NCI-H1105 (cell line): ENCODE measurements around the gene ZKSCAN5.
"Not testable (repeated sequence)": the region's sequence is repeated elsewhere in the genome, so short reads cannot be mapped to it uniquely, and the experiment has no call there.

ENCODE experiments used
- DNase-seq: peaks from one replicate; lab custom pipeline; 2025; lab: John Stamatoyannopoulos, UW

ZKSCAN5 gene

DNA sequence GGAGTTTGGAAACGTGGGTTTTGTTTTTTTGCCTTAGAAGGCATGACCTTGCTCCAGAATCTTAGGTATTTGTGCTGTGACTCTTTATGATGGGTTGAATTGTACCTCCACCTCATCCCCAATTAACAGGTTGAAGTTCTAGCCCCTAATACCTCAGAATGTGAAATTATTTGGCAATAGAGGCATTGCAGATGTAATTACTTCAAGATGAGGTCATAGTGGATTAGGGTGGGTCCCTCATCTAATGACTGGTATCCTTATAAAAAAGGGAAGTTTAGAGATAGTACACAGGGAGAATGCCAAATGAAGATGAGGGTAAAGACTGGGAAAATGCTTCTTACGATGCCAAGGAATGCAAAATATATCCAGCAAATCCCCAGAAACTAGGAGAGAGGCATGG is 50.5 kb downstream of the ZKSCAN5 start:
- DNase-seq, result no peak

DNA sequence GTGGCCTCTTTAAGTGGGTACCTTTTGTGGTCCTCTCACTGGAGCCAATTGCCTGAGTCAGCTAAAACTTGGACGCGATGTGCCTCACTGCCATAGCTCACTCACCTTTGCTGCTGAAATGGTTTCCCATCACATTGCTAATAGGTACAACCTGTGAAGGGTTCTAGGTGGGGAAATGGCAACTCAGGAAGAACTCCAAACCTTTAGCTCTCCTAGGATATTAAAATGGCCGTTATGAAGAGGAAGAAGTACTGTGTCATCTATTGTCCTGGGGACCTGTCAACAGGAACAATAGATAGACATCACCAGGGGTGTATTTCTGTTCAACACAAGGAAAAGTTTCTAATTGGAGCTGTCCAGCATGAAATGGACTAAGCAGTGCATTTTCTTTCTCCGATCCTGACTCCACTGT is 52.7 kb downstream of the ZKSCAN5 start:
- no peak for DNase-seq

DNA sequence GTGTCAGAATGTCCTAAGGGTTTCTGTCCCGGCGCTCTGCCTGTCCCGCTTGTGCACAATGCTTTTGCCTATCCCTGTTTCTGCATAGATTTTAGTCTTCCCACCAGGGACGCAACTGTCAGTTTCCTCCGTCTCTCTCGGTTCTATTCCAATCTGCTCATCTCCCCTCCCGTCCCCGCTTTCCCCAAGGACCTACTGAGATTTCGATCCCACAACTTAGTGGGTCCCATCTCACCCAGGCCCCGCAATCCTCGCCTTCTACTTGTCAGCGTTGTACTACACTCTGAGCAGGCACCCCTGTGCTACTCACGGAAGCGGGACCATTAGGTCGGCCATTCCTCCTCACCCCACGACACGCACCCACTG is 53.5 kb downstream of the ZKSCAN5 start:
- no peak for DNase-seq

DNA sequence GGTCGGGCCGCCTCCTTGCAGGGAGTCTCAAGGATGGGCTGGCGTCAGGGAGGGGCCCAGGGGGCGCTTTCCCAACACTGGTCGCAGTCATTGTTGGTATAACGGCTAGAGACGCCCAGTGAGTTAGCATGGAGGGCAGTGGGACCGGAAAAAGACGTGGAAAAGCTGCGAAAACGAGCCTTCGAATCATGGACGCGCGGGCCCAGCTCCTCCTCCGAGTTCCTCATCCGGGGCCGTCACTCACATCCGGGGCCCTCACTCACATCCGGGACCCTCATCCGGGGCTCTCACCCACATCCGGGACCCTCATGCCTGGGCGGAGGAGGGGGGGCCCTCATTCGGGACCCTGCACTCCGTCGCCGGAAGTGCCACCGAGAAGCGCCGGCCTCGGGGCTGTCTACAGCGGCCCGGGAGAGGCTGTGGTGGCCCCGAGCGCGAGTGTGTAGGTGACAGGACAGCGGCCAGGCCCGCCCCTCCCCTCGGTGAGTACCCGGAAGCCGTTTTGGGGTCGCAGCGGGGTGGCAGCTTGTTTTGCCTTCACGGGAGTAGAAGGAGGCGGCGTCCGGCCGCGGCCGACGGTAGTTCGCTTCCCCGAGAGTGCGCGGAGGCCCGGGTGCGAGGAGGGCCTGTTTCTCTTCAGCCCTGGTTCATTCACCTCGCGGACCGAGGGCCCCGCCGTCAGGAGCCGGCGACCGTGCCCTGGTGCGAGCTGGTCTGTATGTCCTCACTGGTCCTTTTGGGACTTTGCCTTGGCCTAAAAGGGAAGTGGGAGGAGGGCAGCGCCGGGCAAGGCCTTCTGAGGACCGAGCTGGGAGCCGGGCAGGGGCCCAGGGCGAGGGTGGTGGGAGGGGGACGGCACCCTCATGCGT is 54.1 kb downstream of the ZKSCAN5 start, which contains the start of gene ZNF655:
Gene ZNF655, plus strand, starts transcription at position 337 of the 869 bp plus-strand sequence. CDS start 1,918 bp downstream, outside the sequence.
- DNase-seq, result peak; percentile 86

DNA sequence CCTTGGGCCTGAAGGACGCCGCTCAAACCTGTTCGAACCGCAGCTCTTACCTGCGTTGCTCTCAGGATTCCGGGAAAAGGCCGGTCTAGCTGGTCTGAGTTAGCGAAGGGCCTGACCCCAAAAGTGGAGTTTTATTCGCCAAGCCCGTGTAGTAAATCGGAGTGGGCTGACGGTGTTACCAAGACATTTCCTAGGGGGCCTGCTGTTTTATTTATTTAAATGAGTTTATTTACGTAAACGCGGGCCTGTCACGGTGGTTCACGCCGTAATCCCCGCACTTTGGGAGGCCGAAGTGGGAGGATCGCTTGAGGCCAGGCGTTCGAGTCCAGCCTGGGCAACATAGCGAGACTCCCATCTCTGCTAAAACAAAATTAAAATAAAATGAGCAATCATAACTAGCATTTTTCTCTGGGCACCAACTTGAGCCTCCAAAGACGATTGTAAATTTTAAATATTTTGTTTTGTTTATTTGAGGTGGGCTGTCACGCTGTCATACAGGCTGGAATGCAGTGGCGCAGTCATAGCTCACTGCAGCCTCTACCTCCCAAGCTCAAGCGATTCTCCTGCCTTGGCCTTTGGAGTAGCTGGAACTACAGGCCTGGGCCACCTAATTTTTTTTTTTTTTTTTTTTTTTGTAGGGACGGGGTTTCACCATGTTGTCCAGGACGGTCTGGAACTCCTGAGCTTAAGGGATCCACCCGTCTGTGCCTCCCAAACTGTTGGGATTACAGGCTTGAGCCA is 54.9 kb downstream of the ZKSCAN5 start:
- DNase-seq, result no peak

DNA sequence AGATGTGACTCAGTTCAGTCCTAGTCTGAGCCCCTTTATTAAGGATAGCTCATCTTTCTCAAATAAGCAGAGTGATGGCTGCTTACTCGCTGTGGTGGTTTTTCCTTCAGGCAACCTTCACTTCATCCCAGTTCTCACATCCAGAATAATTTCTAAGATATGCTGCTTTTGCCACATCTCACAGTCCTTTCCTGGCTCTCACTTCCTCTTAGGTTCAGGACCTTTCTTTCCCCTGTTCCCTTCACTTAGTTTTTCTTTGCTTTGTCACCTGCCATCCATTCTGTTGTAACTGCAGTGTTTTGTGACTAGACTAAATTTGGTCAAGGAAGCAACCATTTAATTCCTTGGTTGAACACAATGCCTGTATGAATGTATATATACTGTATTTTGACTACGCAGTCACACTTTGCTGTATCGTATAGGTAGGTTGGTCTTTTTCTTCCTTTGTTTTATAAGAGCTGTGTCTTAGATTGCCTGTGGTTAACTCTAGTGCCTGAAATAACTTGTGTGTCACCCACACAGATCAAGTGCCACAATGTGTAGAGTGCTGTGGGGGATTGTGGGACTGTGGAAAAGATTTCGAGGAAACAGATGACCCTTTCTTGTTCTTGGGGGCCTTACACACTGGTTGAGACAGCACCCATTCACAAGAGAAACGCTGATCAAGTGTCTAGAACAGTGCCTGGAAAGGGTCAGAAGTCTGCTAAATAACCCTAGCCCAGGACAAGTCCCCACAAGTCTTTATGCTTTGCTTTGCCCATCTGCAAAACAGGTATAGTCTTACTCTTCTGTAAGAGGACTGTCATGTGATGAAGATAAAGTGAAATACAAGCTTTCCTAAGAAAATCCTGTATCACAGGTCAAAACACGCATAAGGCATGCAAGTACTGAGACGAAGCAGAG is 56.6 kb downstream of the ZKSCAN5 start:
- no peak for DNase-seq

DNA sequence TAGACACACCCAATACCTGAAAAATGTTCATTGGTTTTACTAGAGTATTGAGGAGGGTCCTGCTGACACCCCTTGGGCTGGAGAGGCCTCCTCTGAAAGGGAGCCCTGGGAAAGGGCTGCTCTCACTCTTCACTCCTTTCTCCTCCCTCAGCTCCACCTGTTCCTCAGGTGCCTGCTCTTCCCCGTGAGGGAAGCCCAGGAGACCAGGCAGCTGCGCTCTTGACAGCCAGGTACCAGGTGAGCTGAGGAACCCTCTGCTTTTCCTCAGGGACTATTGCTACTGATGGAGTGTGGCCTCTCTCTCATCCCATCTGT is 57.2 kb downstream of the ZKSCAN5 start:
- no peak for DNase-seq

DNA sequence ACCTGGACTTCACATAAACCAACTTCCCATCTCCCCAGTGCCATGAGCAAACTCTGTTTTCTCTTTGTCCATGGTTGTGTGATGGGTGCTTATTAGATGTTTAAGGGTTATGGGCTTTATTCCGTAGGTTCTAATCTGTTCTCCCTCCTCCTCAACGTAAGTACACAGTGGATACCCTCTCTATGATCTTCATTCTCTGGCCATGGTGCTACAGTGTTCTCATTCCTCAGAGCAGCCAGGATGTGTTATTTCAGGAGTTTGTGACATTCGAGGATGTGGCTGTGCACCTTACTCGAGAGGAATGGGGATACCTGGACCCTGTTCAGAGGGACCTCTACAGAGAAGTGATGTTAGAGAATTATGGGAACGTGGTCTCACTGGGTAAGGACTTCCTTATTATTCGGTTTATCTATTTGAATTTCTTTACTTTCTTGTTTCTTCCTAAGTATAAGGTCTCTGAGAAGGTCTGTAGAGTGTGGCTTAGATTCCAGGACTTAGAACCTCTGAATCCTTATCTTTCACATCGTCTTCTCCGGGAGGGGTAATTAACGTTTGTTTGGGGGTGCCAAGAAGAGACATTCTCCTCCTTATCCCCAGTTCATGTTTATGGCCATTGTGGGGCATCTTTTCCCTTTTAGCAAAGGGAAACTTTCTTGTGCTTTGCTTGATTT is 57.8 kb downstream of the ZKSCAN5 start:
- no peak for DNase-seq

DNA sequence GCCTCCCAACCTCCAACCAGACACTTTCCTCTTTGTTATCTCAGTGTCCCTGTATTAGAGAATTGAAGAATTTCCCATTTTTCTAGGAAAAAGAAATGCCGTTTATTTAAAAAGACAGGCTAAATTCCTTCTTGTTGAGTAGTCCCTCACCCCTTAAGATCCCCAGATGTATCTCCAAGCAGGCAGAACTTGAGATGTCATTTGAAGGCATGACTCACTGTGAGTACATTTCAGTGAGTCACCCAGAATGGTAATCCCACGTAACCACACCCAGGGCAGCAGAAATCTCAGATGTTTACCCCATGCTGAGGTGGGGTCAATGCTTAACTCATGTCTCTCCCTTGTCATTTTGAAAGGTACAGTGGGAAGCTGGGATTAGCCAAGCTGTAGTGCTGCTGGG is 58.4 kb downstream of the ZKSCAN5 start:
- no peak for DNase-seq

DNA sequence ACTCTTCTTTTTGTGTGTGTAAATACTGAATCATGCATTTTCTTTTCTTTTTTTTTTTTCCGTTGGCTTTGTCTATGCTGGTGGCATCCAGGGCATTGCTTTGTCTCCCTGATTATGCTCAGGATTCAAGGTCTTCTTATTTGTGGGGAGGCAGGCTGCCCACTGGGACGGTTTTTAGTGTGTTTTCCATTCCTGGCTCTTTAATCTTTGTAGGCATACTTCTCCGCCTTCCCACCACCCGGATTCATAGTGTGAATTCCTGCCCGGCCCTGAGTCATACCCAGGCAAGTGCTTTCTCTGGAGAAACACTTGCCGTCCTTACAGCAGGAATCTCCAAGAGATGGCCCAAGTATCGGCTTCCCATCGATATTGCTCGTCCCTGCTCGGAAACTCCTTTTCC is 59.2 kb downstream of the ZKSCAN5 start:
- DNase-seq, result no peak

DNA sequence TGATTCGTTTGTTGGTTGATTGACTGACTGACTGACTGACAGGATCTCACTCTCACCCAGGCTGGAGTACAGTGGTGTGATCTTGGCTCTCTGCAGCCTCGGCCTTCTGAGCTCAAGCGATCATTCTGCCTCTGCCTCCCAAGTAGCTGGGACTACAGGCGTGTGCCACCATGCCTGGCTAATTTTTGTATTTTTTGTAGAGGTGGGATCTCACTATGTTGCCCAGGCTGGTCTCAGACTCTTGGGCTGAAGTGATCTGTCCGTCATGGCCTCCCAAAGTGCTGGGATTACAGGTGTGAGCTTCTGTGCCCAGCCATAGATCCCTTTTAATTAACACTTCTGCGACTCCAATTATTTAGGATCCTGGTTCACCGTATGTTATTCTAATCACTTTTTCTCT is 64.3 kb downstream of the ZKSCAN5 start:
- not testable (repeated sequence) for DNase-seq

DNA sequence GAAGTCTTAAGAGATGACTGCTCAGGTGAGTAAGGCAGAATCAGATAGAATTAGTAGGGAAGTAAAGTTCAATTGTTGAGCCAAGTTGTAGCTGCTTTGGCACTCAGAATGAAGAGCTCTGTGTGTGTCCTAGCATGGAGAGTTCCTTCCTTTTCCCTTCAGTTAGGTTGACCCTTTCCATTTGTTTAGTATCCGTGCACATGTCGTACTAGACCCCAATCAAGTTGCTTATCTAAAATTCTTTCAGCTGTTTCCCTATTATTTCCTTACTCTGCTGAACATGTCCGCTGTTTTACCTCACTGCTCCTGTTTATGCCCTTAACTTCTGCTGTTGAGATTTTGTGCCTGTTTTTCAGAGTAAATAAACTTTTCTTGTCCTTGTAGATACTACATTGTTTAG is 67.3 kb downstream of the ZKSCAN5 start:
- DNase-seq, result no peak

DNA sequence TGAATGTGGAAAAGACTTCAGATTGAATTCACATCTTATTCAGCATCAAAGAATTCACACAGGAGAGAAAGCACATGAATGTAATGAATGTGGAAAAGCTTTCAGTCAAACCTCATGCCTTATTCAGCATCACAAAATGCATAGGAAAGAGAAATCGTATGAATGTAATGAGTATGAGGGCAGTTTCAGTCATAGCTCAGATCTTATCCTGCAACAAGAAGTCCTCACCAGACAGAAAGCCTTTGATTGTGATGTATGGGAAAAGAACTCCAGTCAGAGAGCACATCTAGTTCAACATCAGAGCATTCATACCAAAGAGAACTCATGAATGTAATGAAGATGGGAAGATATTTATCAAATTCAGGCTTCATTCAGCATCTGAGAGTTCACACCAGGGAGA is 68.8 kb downstream of the ZKSCAN5 start:
- DNase-seq, result no peak

DNA sequence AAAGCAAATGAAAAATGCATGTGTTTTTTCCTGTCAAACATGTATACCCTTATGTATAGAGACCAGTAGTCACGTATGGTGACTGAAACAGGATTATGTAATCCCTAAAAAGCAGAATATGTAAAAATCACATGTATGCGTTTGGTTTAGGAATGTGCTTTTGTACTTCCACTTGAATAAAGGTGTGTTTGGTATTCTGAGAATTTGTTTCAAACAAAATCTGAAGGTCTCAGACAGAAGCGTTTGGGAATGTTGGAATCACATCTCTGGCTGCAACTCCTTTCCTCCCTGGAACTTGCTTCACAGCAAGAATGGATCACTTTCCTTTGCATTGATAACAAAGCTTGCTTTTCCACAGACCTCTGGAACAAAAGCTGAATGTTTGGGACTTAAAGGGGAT is 71.8 kb downstream of the ZKSCAN5 start:
- no peak for DNase-seq

DNA sequence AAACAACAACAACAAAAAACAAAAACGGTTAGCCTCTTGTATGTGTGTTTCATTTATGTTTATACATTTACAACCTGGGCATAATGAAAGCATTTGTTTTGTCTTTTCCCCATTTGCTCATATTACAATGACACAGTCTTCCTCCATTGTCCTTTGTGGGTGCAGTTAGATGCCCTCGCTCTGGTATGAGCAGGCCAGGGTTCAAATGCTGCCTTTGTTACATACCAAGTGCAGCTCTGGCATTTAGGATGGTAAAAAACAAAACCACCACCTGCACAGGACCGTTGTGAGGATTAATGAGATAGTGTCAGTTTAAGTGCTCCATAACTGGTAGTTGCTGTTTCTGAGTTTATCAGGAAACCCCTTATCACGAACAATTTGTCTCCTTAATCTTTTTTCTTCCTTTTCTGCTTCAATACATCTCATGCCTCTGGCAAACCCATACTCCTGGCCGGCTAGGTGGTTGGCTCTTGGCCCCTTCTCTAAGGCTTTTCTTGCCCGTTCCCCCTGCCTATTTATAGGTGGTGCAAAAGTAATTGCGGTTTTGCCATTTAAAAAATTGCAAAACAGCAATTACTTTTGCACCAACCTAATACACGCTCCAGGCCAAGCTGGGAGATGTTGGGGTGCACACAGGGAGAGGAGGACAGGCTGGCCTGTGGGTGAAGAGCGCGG is 75.0 kb downstream of the ZKSCAN5 start:
- DNase-seq, result peak; percentile 3

DNA sequence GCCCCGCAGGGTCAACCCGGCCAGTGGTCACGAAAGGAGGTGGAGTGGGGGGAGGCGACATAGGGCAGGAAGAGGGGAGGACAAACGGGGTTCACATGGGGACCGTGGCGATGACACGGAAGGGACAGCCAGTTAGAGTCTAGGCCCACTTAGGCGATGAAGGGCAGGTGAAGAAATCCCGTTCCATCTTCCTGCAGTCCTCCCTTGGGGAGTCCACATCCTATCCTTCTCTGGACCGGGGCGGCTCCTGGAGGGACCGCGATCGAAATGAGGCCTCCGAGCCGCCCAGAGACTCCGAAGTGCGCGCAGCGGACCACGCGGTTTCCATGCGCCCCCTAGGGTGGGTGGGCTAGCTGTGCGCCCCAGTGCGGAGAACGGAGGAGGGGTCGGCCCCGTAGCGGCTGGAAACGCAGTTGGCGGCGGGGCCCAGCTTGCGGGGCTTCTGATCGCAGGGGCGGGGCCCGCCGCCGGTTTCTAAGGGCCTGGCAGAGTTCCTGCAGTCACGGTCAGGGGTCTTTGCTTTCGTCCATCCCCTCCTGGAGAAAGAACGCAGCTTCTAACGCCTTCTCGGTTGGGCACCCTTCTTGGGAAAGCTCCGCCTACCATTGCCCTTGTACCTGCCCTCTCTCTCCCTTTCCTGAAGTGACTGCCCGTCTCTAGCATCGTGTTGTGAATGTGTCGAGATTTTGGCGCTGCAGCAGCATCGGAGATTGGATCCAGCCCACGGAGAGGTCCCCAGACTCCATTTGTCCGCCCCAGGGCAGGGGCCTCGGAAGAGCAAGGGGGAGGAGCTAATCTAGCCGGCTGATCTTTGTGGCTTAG is 75.7 kb downstream of the ZKSCAN5 start:
- peak; percentile 56 for DNase-seq

DNA sequence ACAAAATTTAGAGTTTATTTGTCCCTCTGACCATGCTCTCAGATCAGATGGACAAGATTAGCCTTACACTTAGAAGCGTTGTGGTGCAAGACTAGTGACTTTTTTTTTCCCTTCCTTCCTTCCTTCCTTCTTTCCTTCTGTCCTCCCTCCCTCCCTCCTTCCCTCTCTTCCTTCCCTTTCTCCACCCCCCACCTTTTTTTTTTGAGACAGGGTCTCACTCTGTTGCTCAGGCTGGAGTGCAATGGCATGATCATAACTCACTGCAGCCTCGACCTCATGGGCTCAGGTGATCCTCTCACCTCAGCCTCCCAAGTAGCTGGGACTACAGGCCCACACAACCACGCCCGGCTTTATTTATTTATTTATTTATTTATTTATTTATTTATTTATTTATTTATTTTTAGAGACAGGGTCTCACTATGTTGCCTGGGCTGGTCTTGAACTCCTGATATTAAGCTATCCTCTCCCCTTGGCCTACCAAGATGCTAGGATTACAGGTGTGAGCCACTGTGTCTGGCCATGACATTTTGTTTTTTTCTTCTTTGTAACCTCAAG is 76.4 kb downstream of the ZKSCAN5 start:
- not testable (repeated sequence) for DNase-seq
